Duodenal mucosa (tissue), 2 donors: ENCODE measurements around the gene THADA.
A peak's percentile ranks its signal among the peaks of the same experiment; 100 is the strongest.

Experiments used
- H3K27ac ChIP-seq: one replicate; pipeline ENCODE4 v1.7.0; 2013; ENCODE audit warnings: low read depth, low read length
- H3K27me3 ChIP-seq, 2 donors: one replicate each; pipeline ENCODE4 v1.7.0; 2013; ENCODE audit warnings: low read length in 2 of 2, control low read depth in 1 of 2; ENCODE audit not compliant: insufficient read depth in 2 of 2, control insufficient read depth in 1 of 2
- H3K36me3 ChIP-seq, 2 donors: one replicate each; pipeline ENCODE4 v1.7.0; 2013; ENCODE audit warnings: low read length in 2 of 2, control low read depth in 1 of 2; ENCODE audit not compliant: insufficient read depth in 2 of 2, control insufficient read depth in 1 of 2
- H3K4me1 ChIP-seq, 2 donors: one replicate each; pipeline ENCODE4 v1.7.0; 2013; ENCODE audit warnings: low read length in 2 of 2, control low read depth in 1 of 2; ENCODE audit not compliant: insufficient read depth in 2 of 2, control insufficient read depth in 1 of 2
- H3K4me3 ChIP-seq, 2 donors: one replicate each; pipeline ENCODE4 v1.7.0; 2013; ENCODE audit warnings: low read length in 2 of 2, low read depth in 1 of 2
- H3K9ac ChIP-seq, 2 donors: one replicate each; pipeline ENCODE4 v1.7.0; 2013; ENCODE audit warnings: low read length in 2 of 2, low read depth in 1 of 2
- H3K9me3 ChIP-seq, 2 donors: one replicate each; pipeline ENCODE4 v1.7.0; 2013; ENCODE audit warnings: low read length in 2 of 2, control low read depth in 1 of 2; ENCODE audit not compliant: control insufficient read depth in 1 of 2

The THADA gene

DNA sequence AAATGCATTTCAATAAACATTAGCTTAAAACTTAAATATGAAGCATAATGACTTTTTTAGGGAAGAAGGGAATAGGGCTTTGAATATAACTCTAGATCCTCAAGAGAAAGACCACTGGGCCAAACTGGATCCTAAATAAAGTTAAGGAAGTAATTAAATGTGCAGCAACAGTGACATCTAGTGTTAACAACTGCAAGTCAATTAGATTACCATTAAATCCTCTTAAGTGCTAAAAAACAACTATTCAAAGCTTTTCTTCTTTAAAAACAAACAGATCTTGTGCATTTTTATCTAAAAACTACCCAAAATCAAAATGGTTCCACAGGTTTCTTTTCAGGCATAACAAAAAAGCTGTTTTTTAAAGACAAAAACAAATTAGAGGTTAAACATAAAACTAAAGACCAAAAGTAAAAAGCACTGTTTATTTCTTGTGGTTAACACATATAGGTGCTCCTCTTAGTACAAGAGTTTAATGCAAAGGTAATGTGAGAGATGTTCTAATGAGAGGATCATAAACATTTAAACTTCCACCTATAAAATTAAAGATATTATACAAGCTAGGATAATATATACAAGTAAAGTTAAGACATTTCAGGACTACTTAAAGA is 111.4 kb downstream of the THADA start:
- no peak overlapping the region for H3K27ac ChIP-seq
- H3K9ac ChIP-seq = no peak overlapping the region
- H3K27me3 ChIP-seq = no peaks in the 10 kb centered on the region
- no peak overlapping the region for H3K4me3 ChIP-seq
- peaks cover 0 to 5% of the 10 kb centered on the region in 2 donors for H3K36me3 ChIP-seq
- no peaks in the 10 kb centered on the region for H3K9me3 ChIP-seq
- H3K4me1 ChIP-seq = peaks cover 7 to 15% of the 10 kb centered on the region in 2 donors

- Histone ChIP-seq H3K9me3 (no peaks in the 10 kb centered on the region), H3K27me3 (no peaks in the 10 kb centered on the region), H3K36me3 (peaks cover 0 to 5% of the 10 kb centered on the region in 2 donors), H3K4me1 (peaks cover 7 to 15% of the 10 kb centered on the region in 2 donors), H3K4me3 (peak overlapping the region in 1 of 2 donors; percentile 0), H3K27ac (peak overlapping the region; percentile 6), H3K9ac (peak overlapping the region in 1 of 2 donors; percentile 37)
Measured at GRCh38 chr2:43482961-43483360, 112.9 kb downstream of the THADA start.

DNA sequence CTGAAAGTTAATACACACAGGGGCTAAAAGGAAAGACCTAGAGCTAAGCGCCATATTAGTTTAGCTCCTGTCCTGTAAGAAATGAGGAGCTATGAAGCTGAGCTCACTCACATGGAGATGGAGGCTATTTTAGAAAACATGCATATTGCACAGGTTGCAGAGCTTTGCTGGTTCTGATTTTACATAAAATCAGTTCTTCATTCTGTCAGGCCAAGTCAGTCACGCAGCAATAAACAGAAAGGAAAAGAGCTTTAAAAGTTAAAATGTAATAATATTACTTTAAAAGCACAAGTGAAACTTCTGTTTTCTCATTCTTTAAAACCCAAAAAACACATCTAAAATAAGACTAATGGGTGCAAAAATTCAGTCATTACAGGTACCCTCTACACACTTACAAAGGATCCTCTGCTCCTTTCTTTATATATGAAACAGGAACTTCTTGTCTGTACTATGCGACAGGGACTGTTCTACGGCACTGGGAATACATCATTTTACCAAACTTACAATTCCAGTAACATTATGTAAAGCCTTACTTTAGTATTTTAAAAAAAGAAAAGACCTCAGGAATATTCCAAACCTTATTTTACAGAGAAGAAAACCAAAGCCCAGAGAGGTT is 113.8 kb downstream of the THADA start:
- Histone ChIP-seq H3K4me3 (no peak overlapping the region), H3K9ac (no peak overlapping the region), H3K4me1 (peaks cover 7 to 15% of the 10 kb centered on the region in 2 donors), H3K9me3 (no peaks in the 10 kb centered on the region), H3K36me3 (peaks cover 0 to 5% of the 10 kb centered on the region in 2 donors), H3K27ac (no peak overlapping the region), H3K27me3 (no peaks in the 10 kb centered on the region)

GRCh38 chr2:43480874-43481273 is 115.0 kb downstream of the THADA start:
- Histone ChIP-seq H3K9ac (no peak overlapping the region), H3K27me3 (no peaks in the 10 kb centered on the region), H3K9me3 (no peaks in the 10 kb centered on the region), H3K4me1 (peaks cover 7 to 15% of the 10 kb centered on the region in 2 donors), H3K27ac (no peak overlapping the region), H3K36me3 (peaks cover 0 to 5% of the 10 kb centered on the region in 2 donors), H3K4me3 (no peak overlapping the region)

DNA sequence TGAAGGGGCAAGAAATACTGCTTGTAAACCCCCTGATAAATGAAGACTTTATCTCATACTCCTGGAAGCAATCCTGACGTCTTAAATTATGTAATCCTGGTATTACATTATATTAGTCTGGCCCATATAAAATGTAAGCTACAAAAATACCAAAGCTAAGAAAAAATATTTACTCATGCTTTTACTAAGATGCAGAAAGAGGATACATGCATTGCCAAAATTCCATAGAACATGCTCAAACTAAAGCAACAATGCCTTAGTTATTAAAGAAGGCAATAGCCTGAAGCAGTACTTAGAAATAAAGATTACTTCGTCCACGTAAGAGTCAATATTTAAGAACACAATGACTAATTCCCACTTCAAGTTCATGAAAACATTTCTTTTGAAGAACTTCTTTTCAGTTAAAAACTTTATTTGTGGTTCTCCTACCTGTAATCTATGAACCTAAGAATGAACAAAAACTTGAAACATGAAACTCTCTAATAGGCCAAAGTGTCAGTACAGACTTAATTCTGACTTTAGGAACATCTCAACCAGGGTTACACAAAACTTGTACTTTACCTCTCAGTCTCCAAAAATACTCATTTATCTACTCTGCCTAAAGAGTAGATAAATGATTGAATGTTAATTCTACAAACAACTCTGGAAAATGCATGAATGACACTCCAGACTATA is 117.3 kb downstream of the THADA start:
- Histone ChIP-seq H3K4me3 (no peak overlapping the region), H3K9me3 (no peaks in the 10 kb centered on the region), H3K9ac (no peak overlapping the region), H3K4me1 (peaks cover 7 to 15% of the 10 kb centered on the region in 2 donors), H3K27me3 (no peaks in the 10 kb centered on the region), H3K27ac (no peak overlapping the region), H3K36me3 (peaks cover 3 to 5% of the 10 kb centered on the region in 2 donors)

DNA sequence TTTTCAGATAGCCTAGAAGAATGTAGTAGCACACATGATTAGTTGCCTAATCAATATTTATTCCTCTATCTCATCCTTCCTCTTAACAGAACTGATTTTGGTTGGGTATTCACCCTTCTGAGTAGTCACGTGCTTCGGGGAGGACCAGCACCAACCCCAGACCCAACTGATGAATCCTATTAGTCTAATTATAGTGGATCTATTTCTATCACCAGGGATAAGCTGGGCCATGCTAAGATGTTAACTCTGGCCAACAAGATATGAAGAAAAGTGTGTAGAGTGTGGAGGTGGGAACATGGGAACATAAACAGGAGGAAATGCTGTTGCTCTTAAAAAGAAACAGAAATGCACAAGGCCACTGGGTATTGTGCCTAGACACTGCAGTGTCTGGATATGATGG is 119.9 kb downstream of the THADA start:
- no peaks in the 10 kb centered on the region for H3K9me3 ChIP-seq
- no peak overlapping the region for H3K27ac ChIP-seq
- no peak overlapping the region for H3K9ac ChIP-seq
- no peaks in the 10 kb centered on the region for H3K27me3 ChIP-seq
- H3K4me1 ChIP-seq = no peaks in the 10 kb centered on the region
- no peak overlapping the region for H3K4me3 ChIP-seq
- peaks cover 3 to 5% of the 10 kb centered on the region in 2 donors for H3K36me3 ChIP-seq

GRCh38 chr2:43475137-43475846 is 120.5 kb downstream of the THADA start:
- no peak overlapping the region for H3K4me3 ChIP-seq
- no peaks in the 10 kb centered on the region for H3K4me1 ChIP-seq
- peaks cover 3 to 5% of the 10 kb centered on the region in 2 donors for H3K36me3 ChIP-seq
- no peaks in the 10 kb centered on the region for H3K9me3 ChIP-seq
- H3K27me3 ChIP-seq = no peaks in the 10 kb centered on the region
- H3K9ac ChIP-seq = no peak overlapping the region
- no peak overlapping the region for H3K27ac ChIP-seq

DNA sequence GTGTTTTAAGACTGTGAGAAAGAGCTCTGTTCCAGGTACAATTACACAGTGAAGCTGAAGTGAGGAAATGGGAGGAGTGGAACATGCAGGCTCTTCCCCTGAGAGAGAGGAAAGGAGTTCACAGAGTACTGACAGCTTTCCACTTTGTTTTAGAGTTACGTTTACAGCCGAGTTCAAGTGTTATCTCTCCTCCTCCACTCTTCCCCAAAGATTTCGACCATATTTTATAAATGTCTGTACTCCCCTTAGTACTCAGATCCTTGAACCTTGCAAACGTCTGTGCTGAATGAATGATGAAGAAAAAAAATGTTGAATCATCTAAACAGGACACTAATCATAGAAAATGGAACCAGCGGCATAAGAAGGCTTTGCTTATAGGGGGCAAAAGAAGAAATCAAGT is 121.6 kb downstream of the THADA start:
- H3K9me3 ChIP-seq = no peaks in the 10 kb centered on the region
- no peaks in the 10 kb centered on the region for H3K27me3 ChIP-seq
- no peaks in the 10 kb centered on the region for H3K4me1 ChIP-seq
- H3K4me3 ChIP-seq = no peak overlapping the region
- H3K27ac ChIP-seq = no peak overlapping the region
- peaks cover 0 to 3% of the 10 kb centered on the region in 2 donors for H3K36me3 ChIP-seq
- H3K9ac ChIP-seq = no peak overlapping the region

GRCh38 chr2:43473767-43474166 is 122.1 kb downstream of the THADA start:
- peaks cover 0 to 4% of the 10 kb centered on the region in 2 donors for H3K4me1 ChIP-seq
- H3K36me3 ChIP-seq = peaks cover 0 to 3% of the 10 kb centered on the region in 2 donors
- no peaks in the 10 kb centered on the region for H3K9me3 ChIP-seq
- no peak overlapping the region for H3K4me3 ChIP-seq
- no peak overlapping the region for H3K27ac ChIP-seq
- H3K27me3 ChIP-seq = no peaks in the 10 kb centered on the region
- H3K9ac ChIP-seq = no peak overlapping the region
